ENCODE results near the gene ASCC2. TPM values are rescaled to one million over a fixed set of nuclear protein-coding genes. Genes with fewer than 3 reads are reported as not detected.
"Not testable (repeated sequence)": the region's sequence is repeated elsewhere in the genome, so short reads cannot be mapped to it uniquely, and the experiment has no call there.

The ASCC2 gene
- total and polyA plus RNA-seq, 4 donors: 34.6 to 43.7 (median 38.7) TPM

DNA sequence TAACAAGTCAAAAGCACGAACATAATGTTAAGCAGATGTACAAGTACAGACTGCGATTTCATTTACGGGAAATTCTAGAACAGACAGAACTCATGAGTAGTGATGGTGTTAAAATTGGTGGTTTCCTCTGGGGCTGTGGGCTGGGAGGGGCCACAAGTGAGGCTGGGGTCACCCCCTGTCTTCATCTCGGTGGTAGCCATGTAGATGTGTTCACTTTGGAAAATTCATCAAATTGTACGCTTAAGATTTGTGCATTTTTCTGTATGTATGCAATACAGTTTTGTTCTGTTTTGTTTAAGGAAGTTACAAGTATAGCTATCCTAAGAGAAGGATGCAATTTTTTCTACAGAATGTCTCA, 504 bp upstream of the ASCC2 start:
- no peaks in the 10 kb centered on the region for H3K36me3 ChIP-seq (ENCODE audit: control insufficient read depth in 4 of 4, insufficient read depth in 3 of 4, low read depth in 1 of 4, low read length in 3 of 4)
- no peak for DNase-seq (ENCODE audit: low spot score)
- H3K27me3 ChIP-seq (ENCODE audit: control insufficient read depth in 4 of 4, insufficient read depth in 4 of 4, low read length in 3 of 4): no peaks in the 10 kb centered on the region
- WGBS: 40% methylated on average over 5 of the region's 5 CpGs
- H3K27ac ChIP-seq (ENCODE audit: low read depth in 1 of 2, low read length in 2 of 2): peak overlapping the region; percentile 50 to 84
- H3K9me3 ChIP-seq (ENCODE audit: control insufficient read depth in 4 of 4, low read length in 3 of 4): no peaks in the 10 kb centered on the region
- peak overlapping the region in 2 of 3 donors; percentile 70 to 97 for H3K4me3 ChIP-seq (ENCODE audit: low read depth in 1 of 3, low read length in 3 of 3)
- TF ChIP-seq EGR1 (IDR thresholded peaks at IDR 0.05; ENCODE audit: low read depth in 2 of 2): no peak
- TF ChIP-seq MAX (IDR thresholded peaks at IDR 0.05): no peak
- TF ChIP-seq HNF4G (IDR thresholded peaks at IDR 0.05): no peak
- peak; percentile 0 for TF ChIP-seq TAF1 (conservative IDR thresholded peaks at IDR 0.05)
- no peak for TF ChIP-seq HNF4A (conservative IDR thresholded peaks at IDR 0.05)
- TF ChIP-seq, protein P1, sequence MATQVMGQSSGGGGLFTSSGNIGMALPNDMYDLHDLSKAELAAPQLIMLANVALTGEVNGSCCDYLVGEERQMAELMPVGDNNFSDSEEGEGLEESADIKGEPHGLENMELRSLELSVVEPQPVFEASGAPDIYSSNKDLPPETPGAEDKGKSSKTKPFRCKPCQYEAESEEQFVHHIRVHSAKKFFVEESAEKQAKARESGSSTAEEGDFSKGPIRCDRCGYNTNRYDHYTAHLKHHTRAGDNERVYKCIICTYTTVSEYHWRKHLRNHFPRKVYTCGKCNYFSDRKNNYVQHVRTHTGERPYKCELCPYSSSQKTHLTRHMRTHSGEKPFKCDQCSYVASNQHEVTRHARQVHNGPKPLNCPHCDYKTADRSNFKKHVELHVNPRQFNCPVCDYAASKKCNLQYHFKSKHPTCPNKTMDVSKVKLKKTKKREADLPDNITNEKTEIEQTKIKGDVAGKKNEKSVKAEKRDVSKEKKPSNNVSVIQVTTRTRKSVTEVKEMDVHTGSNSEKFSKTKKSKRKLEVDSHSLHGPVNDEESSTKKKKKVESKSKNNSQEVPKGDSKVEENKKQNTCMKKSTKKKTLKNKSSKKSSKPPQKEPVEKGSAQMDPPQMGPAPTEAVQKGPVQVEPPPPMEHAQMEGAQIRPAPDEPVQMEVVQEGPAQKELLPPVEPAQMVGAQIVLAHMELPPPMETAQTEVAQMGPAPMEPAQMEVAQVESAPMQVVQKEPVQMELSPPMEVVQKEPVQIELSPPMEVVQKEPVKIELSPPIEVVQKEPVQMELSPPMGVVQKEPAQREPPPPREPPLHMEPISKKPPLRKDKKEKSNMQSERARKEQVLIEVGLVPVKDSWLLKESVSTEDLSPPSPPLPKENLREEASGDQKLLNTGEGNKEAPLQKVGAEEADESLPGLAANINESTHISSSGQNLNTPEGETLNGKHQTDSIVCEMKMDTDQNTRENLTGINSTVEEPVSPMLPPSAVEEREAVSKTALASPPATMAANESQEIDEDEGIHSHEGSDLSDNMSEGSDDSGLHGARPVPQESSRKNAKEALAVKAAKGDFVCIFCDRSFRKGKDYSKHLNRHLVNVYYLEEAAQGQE (IDR thresholded peaks at IDR 0.05): no peak
- TF ChIP-seq YY1 (IDR thresholded peaks at IDR 0.05): no peak
- peaks cover 0 to 27% (median 15%) of the 10 kb centered on the region in 4 donors for H3K4me1 ChIP-seq (ENCODE audit: control insufficient read depth in 4 of 4, insufficient read depth in 4 of 4, low read length in 3 of 4)
- H3K9ac ChIP-seq (ENCODE audit: low read depth in 1 of 2, low read length in 2 of 2): peak overlapping the region in 1 of 2 donors; percentile 84

DNA sequence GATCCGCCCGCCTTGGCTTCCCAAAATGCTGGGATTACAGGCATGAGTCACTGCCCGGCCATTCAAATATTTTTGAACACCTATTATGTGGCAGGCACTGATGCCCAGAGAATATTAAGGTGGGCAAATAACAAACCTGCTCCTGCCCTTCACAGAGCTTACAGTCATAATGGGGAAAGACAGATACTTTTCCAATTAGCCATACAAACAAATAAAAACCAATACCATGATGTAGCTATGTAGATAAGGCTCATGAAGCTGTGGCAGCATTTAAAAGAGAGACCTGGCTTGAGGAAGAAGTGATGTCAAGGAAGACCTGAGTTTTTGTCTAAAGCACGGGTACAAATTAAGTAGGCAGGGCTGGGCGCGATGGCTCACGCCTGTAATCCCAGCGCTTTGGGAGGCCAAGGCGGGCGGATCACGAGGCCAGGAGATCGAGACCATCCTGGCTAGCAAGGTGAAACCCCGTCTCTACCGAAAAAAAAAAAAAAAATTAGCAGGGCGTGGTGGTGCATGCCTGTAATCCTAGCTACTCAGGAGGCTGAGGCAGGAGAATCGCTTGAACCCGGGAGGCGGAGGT, 1.2 kb downstream of the ASCC2 start:
- H3K36me3 ChIP-seq (ENCODE audit: control insufficient read depth in 4 of 4, insufficient read depth in 3 of 4, low read depth in 1 of 4, low read length in 3 of 4); H3K9ac ChIP-seq (ENCODE audit: low read depth in 1 of 2, low read length in 2 of 2); DNase-seq (ENCODE audit: low spot score); H3K27me3 ChIP-seq (ENCODE audit: control insufficient read depth in 4 of 4, insufficient read depth in 4 of 4, low read length in 3 of 4); H3K9me3 ChIP-seq (ENCODE audit: control insufficient read depth in 4 of 4, low read length in 3 of 4); H3K27ac ChIP-seq (ENCODE audit: low read depth in 1 of 2, low read length in 2 of 2): not testable (repeated sequence)
- Histone ChIP-seq H3K4me1 (ENCODE audit: control insufficient read depth in 4 of 4, insufficient read depth in 4 of 4, low read length in 3 of 4) (peaks cover 0 to 32% (median 18%) of the 10 kb centered on the region in 4 donors), H3K4me3 (ENCODE audit: low read depth in 1 of 3, low read length in 3 of 3) (peak overlapping the region in 1 of 3 donors; percentile 97)
- WGBS: 96% methylated on average over 18 of the region's 18 CpGs

- Histone ChIP-seq H3K9me3 (ENCODE audit: control insufficient read depth in 4 of 4, low read length in 3 of 4) (no peaks in the 10 kb centered on the region), H3K4me1 (ENCODE audit: control insufficient read depth in 4 of 4, insufficient read depth in 4 of 4, low read length in 3 of 4) (peaks cover 4 to 53% (median 36%) of the 10 kb centered on the region in 4 donors), H3K9ac (ENCODE audit: low read depth in 1 of 2, low read length in 2 of 2) (no peak overlapping the region), H3K27ac (ENCODE audit: low read depth in 1 of 2, low read length in 2 of 2) (no peak overlapping the region), H3K27me3 (ENCODE audit: control insufficient read depth in 4 of 4, insufficient read depth in 4 of 4, low read length in 3 of 4) (no peaks in the 10 kb centered on the region), H3K36me3 (ENCODE audit: control insufficient read depth in 4 of 4, insufficient read depth in 3 of 4, low read depth in 1 of 4, low read length in 3 of 4) (peaks cover 0 to 8% (median 4%) of the 10 kb centered on the region in 4 donors), H3K4me3 (ENCODE audit: low read depth in 1 of 3, low read length in 3 of 3) (no peak overlapping the region)
- 94% methylated on average over 1 of the region's 1 CpG for WGBS
- no peak for DNase-seq (ENCODE audit: low spot score)
- no peak for TF ChIP-seq JUND (IDR thresholded peaks at IDR 0.05)
- no peak for TF ChIP-seq NR2F2 (IDR thresholded peaks at IDR 0.05)
- TF ChIP-seq FOXA2 (IDR thresholded peaks at IDR 0.05): no peak
- no peak for TF ChIP-seq RXRA (IDR thresholded peaks at IDR 0.05)
- no peak for TF ChIP-seq RAD21 (IDR thresholded peaks at IDR 0.05)
- TF ChIP-seq HNF4G (IDR thresholded peaks at IDR 0.05): no peak
- no peak for TF ChIP-seq HNF4A (conservative IDR thresholded peaks at IDR 0.05)
Observed at GRCh38 chr22:29834046-29834445, 4.0 kb downstream of the ASCC2 start.
